Epithelial cell of esophagus (primary cell): Measurements from ENCODE around the gene CACNA2D4.

Experiments
- DNase-seq: peaks from one replicate; pipeline ENCODE4 v3.0.0; 2010; ENCODE audit warnings: low read depth
- H3K4me3 ChIP-seq: 2 replicates; pipeline ENCODE4 v1.5.1; 2011; ENCODE audit warnings: mild to moderate bottlenecking, low read length, control low read depth
- TF ChIP-seq, protein P1 (sequence below): IDR thresholded peaks from 2 replicates; pipeline ENCODE4 v1.5.1; 2011; ENCODE audit warnings: low read depth, mild to moderate bottlenecking, low read length, control low read depth, inconsistent platforms; ENCODE audit not compliant: insufficient read depth; ENCODE audit errors: missing control alignments

CACNA2D4 gene

DNA sequence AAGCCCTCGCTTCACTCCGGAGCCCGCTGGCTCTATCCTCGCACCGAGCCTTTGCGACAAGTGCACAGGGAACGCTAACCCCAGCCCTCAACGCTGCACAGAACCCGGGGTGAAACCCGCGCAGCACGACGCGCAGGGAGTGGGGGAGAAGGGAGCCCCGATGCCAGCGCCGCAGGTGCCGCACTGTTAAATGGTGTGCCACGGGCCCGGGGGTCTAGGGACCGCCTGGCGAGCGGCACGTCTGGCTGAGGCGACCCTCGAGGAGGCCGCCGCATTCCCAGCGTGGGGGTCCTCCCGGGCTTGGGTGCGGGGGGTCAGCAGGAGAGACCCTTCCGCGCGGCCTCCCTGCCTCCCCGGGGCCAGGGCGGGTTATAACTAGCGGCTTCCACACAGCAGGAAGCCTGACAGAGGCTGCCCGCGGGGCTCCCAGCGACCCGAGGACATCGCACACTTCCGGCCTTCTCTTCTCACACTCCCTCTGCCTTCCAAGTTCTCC, 121.9 kb downstream of the CACNA2D4 start:
- TF ChIP-seq, protein P1, sequence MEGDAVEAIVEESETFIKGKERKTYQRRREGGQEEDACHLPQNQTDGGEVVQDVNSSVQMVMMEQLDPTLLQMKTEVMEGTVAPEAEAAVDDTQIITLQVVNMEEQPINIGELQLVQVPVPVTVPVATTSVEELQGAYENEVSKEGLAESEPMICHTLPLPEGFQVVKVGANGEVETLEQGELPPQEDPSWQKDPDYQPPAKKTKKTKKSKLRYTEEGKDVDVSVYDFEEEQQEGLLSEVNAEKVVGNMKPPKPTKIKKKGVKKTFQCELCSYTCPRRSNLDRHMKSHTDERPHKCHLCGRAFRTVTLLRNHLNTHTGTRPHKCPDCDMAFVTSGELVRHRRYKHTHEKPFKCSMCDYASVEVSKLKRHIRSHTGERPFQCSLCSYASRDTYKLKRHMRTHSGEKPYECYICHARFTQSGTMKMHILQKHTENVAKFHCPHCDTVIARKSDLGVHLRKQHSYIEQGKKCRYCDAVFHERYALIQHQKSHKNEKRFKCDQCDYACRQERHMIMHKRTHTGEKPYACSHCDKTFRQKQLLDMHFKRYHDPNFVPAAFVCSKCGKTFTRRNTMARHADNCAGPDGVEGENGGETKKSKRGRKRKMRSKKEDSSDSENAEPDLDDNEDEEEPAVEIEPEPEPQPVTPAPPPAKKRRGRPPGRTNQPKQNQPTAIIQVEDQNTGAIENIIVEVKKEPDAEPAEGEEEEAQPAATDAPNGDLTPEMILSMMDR = no peak
- H3K4me3 ChIP-seq = peak overlapping the region; percentile 52
- peak; percentile 21 for DNase-seq

DNA sequence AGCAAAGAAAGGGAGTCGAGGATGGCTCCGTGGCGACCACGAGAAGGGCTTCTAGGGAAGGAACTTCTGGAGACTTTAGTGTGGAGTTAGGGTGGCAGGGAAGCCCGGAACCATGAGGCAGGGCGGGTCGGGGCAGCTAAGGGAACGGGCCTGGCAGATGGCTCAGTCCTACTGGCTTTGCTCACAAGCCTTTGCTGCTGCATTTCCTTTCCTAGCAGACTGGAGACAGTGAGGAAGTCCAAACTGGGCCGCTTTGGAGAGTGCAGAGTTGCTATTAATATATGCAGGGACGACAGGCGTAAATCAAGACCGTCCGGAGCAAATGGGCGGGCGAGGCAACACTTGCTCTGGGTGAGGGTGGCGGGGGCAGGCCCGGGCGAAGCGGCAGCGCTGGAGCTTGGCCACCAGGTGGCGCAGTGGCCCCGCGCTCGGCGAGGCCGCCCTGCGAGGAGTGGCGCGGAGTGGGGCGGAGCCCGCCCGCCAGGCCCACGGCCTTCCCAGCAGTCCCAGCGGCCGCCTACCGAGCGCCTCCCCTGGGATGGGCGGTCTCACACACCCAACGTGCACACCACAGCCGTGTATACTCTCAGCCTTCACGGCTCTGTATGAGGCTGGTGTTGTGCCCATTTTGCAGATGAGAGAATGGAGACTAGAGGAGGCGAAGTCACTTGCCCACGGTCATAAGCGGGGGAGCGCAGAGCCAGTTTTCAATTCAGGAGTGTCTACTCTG, 122.5 kb downstream of the CACNA2D4 start:
- TF ChIP-seq, protein P1 = peak; percentile 50
- peak overlapping the region; percentile 52 for H3K4me3 ChIP-seq

DNA sequence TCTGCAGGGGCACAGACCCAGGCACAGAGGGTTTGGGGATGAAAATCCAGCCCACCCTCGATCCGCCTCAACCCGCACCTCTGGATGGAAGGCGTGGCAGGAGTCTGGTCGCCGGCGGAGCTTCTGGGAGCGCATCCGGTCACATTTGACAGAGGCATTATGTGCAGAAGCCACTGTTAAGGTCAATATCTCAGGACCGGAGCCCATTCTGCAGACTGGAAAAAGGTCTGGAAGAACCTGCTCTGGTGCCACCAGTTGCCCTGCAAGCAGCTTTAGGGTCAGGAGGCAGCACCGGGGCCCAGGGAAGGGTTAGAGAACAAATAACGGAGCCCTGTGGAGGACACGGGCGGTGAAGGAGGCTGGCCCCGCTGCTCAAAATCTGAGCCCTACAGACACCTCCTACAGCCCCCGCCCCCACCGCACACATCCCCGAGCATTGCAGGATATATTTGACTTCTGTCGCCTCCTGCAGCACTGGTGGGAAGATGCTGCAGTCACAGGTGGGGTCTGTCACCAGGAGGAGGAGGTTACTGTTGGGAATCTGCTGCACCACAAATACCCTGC, 123.1 kb downstream of the CACNA2D4 start:
- no peak for DNase-seq
- TF ChIP-seq, protein P1 = no peak
- no peak overlapping the region for H3K4me3 ChIP-seq

More for the DNA sequence above, 122.5 kb downstream of the CACNA2D4 start:
- DNase-seq = peak; percentile 91

DNA sequence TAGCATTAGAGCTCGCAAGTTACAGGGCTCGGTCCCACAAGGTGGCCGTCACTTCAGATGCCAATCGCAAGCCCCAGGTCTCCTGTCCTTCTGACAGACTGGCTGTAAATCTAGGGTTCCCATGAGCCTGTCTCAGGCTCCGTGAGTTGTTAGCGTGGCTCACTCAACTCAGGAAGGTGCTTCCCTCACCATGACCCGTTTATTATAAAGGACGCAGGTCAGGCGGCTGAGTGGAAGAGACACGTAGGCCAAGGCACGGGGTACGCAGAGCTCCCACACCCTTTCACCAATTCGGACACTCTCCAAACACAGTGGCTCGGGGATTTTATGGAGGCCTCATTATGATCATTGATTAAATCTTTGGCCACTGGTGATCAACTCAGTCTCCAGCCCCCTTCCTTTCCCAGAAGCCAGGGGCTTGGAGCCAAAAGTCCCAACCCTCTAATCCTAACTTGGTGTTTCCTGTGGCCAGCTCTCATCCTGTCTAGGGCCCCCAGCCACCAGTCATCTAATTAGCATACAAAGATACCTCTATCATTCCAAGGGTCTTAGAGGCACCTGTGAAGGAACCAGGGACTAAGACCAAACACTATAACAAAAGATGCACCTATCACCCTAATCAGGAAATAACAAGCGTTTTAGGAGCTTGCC, 123.9 kb downstream of the CACNA2D4 start:
- TF ChIP-seq, protein P1 = no peak
- no peak for DNase-seq
- no peak overlapping the region for H3K4me3 ChIP-seq

DNA sequence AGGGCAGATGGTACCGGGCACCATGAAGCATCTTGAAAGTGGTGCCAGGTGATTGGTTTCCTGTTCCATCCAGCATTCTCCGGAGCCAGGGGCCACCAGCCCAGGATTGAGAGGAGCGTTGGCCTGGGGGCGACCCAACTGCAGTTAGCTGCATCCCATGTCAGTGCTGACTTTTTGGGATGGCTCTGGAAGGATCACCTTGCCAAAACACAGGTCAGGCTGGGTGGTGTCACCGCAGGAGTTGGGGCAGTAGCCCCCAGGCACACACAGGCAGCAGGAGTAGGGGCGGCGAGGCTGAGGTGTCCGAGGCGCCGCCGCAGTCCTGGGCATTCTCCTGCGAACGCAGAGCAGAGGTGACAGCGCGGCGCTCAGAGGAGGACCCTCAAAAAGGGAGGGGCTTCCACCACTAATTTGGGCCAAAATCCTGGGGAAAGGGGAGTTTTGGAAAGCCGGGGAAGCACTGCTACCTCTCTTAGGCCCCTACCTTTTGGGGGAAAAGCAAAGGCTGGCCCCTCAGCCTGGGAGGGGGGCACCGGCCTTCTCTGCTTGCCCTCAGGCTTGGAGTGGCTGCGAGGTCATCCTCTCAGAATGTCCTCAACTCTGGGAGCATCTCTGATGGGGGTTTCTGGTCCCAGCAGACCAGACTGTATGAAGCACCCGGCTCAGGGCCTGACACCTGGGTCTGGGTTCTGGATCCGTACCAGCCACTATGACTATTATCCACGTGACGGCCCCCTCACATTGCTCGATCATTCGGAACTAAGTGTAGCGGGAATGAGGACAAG, 124.8 kb downstream of the CACNA2D4 start:
- TF ChIP-seq, protein P1 = no peak
- DNase-seq = no peak

DNA sequence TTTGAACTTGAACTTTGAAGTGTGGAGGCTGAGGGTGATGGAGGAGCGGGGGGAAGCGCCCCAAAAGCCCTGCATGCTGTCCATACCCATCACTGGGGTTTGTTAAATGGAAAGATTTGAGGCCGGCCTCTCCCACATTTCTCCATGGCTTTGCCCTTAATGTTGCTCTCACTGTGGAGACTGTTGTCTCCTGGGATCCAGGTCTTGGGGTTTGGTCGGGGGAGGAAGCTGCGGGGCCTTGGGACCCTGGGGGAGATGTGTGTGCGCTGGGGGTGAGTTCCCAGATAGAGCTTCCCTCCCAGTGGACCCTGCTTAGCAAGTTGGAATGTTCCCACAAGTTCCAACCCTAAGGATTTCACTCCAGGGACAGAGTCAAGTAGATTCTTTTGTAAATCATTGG, 126.0 kb downstream of the CACNA2D4 start:
- no peak overlapping the region for H3K4me3 ChIP-seq
- DNase-seq = no peak
- TF ChIP-seq, protein P1 = no peak

More for the DNA sequence above, 124.8 kb downstream of the CACNA2D4 start:
- H3K4me3 ChIP-seq = no peak overlapping the region
